GM19438 (cell line): ENCODE data around the gene GPR107.

Experiments
- ATAC-seq: cut with Tn5 transposase; IDR thresholded peaks from one replicate; pipeline ENCODE4 v1.9.1; 2021; ENCODE audit warnings: low read depth; ENCODE audit not compliant: unreplicated experiment

The GPR107 gene

GRCh38 chr9:130154816-130155215 lies 101.1 kb downstream of the GPR107 start:
- no peak for ATAC-seq

- ATAC-seq = no peak
Measured at GRCh38 chr9:130155647-130156046, 101.9 kb downstream of the GPR107 start.

GRCh38 chr9:130156672-130157071 lies 103.0 kb downstream of the GPR107 start:
- ATAC-seq = no peak

- no peak for ATAC-seq
Measured at GRCh38 chr9:130157079-130157478, 103.4 kb downstream of the GPR107 start.

GRCh38 chr9:130158001-130158400 lies 104.3 kb downstream of the GPR107 start:
- ATAC-seq = no peak

DNA sequence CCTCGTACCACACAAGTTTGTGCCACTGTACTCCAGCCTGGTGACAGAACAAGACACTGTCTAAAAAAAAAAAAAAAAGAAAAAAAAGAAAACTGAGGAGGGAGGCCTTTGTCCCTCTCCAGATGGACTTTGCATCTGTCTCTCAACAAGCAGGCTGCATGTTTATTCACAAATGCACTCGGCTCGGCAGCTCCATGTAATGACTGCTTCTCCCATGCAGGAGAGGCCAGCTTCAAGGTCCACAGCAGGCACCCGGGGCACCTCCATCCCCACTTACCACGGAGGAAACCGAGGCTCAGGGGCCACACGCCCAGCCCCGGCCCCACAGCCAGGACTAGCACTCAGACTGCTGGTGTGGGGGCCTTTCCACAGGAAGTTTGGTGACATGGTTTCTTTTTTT lies 105.4 kb downstream of the GPR107 start:
- ATAC-seq = no peak

DNA sequence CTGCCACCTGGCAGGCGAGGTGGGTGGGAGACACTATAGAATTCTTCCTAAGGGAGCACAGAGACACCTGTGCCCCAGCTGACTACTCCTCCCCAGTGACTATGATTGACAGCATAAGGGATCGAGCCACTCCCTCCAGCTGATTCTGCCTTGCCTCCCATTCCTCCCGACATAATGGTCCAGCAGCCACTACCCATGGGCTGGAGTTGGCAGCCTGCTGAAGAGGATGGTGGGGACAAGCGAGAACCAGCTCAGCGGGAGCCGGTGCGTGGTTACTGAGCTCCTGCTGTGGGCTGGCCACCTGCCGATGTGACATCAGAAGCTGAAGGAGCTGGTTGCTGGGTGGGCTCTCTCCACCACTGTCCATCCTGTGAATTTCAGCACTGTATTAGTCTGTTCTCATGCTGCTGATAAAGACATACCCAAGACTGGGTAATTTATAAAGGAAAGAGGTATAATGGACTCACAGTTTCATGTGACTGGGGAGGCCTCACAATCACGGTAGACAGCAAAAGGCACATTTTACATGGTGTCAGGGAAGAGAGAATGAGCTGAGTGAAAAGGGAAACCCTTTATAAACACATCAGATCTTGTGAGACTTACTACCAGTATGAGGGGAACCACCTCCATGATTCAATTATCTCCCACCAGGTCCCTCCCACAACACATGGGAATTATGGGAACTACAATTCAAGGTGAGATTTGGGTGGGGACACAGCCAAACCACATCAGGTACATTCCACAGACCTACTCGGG lies 106.4 kb downstream of the GPR107 start:
- no peak for ATAC-seq

- no peak for ATAC-seq
Measured at GRCh38 chr9:130160862-130161470, 107.3 kb downstream of the GPR107 start.

GRCh38 chr9:130165579-130165978 lies 111.9 kb downstream of the GPR107 start:
- ATAC-seq = no peak

DNA sequence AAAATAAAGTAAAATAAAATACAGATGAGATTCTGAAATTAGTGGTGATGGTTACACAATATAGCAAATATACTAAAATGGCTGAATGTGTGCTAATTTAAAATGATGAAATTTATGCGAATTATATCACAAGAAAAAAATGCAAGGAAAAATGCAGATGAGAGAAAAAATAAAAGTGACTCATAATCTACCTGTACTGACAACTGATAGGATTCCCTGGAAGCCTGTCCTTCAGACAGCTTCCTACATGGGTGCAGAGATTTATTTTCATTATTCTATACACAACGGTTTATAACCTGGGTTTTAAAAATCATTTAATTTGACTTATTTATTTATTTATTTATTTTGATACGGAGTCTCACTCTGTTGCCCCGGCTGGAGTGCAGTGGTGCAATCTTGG lies 112.7 kb downstream of the GPR107 start:
- ATAC-seq = no peak

- ATAC-seq = no peak
Measured at GRCh38 chr9:130167927-130168326, 114.2 kb downstream of the GPR107 start.

GRCh38 chr9:130171226-130172148 lies 117.8 kb downstream of the GPR107 start:
- ATAC-seq = no peak

DNA sequence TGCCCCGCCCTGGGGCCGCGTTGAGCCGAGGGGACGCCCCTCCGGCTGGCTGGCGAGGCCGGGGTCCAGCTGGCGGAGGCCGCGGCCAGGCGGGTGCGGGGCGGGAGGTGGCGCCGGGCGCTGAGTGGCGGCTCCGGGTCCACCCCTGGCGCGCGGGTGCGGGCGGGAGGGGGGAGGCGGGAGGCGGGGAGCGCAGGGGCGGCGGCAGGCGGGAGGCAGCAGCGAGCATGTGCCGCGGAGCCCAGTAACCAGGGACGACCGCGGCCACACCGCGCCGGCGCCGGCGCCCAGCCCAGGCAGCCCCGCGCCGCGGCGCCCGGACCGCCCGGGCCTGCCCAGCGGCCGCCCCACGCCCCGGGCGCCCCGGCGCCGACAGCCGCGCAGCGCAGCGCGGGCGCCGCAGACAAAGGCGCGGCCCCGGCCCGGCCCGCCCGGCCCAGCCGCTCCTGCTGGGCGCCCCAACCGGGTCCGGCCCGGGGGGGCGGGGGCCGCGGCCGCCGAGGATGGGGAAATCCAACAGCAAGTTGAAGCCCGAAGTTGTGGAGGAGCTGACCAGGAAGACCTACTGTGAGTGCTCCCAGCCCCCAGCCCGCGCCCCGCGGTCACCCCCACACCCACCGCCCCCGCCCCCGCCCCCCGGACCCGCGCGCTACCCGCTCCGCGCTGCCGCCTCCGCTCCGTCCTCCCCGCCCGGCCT lies 118.6 kb downstream of the GPR107 start, which contains the start of gene NCS1:
Gene NCS1, plus strand, starts transcription at position 244 of the 697 bp plus-strand sequence. Its CDS starts 260 bp downstream, at position 504.
- ATAC-seq = no peak

DNA sequence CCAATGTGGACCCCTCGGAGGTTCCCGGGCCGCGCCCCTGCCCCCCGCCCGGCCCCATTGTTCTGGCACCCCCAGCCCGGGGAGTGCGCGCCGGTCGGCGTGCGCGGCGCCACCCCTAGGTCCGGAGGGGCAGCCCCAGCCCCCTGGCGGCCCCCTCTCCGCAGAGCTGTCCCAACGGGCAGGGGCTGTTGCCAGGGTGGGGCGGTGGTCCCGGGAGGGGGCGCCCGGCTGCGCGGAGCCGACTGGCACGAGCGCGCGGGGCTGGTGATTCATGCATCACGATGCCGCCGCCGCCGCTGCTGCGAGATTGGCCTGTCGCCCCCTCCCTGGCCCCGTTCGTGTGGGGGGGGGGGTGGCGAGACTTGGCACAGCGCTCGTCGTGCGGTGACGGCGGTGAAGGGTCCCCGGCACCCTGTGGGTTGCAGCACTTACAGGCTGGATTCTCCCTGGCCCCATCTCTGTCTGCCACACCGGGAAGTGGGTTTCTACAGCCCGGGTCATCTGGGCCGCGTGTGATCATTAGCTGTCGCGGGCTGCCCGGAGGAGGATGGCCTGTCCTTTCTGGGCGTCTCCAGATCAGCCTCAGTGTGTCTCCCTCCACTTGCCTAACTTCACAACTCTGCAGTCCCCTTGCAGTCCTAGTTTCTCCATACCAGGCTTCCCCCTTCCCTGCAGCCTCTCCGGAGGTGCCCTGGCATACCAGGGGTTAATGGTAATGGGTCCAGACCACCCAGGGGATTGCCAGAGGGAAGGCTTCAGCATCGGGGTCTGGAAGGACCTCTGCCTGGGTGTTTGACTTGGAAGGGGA lies 119.4 kb downstream of the GPR107 start:
- no peak for ATAC-seq

DNA sequence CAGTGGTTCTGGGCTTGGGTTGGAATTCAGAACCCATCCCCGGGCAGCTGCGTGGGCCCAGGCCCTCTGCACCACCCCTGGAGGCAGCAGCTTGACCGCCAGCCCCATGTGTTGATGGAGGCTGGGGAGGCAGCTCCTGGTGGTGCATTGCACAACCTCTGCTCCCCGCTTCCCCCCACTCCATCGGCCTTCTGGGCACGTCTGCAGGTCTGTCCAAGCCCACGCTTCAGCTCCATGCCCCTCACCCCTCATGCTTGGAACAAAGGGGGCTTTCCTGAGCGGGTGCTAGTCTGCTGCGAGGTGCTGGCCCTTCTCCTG lies 119.9 kb downstream of the GPR107 start:
- no peak for ATAC-seq

GRCh38 chr9:130174025-130174424 lies 120.3 kb downstream of the GPR107 start:
- ATAC-seq = no peak

- no peak for ATAC-seq
Measured at GRCh38 chr9:130174920-130175321, 121.2 kb downstream of the GPR107 start.

DNA sequence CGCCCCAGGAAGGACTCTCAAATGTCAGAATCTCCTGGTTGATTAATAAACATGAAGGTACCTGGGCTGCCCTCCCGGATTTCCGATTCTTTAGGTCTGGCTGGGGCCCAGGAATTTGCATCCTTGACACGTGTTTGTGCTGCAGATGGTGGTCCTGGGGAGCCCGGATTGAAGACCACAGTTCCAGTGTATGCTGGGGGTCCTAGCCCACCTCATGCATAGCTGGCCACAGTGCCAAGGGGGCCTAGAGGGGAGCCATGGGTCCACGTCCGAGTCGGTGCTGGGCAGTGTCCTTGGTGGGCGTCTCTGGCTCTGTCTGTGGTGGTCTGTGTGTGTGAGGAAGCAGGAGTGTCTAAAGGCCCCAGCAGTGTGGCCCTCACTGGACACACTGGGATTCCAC lies 121.6 kb downstream of the GPR107 start:
- ATAC-seq = no peak

GRCh38 chr9:130176760-130177159 lies 123.1 kb downstream of the GPR107 start:
- ATAC-seq = no peak
